Activated CD4-positive, alpha-beta T cell treated with anti-CD3 and anti-CD28 coated beads for 1 hour (primary cell): ENCODE results near the gene CD59.
"Not testable (repeated sequence)": the region's sequence is repeated elsewhere in the genome, so short reads cannot be mapped to it uniquely, and the experiment has no call there.

Experiments
- DNase-seq: peaks from one replicate; pipeline ENCODE4 v3.0.0-alpha.2; 2020

The CD59 gene

GRCh38 chr11:33692541-33692940, 43.7 kb downstream of the CD59 start:
- DNase-seq: no peak

GRCh38 chr11:33692013-33692504, 44.2 kb downstream of the CD59 start:
- no peak for DNase-seq

GRCh38 chr11:33691066-33691864, 45.0 kb downstream of the CD59 start:
- no peak for DNase-seq

- no peak for DNase-seq
Measured at GRCh38 chr11:33690290-33691065, 45.7 kb downstream of the CD59 start.

- no peak for DNase-seq
Measured at GRCh38 chr11:33689501-33689900, 46.7 kb downstream of the CD59 start.

GRCh38 chr11:33689085-33689484, 47.1 kb downstream of the CD59 start:
- no peak for DNase-seq

- DNase-seq: no peak
Measured at GRCh38 chr11:33687733-33688479, 48.3 kb downstream of the CD59 start.

GRCh38 chr11:33685082-33685481, 51.1 kb downstream of the CD59 start:
- DNase-seq: no peak

- no peak for DNase-seq
Measured at GRCh38 chr11:33684003-33684706, 52.1 kb downstream of the CD59 start.

- DNase-seq: no peak
Measured at GRCh38 chr11:33682446-33682845, 53.8 kb downstream of the CD59 start.

- DNase-seq: no peak
Measured at GRCh38 chr11:33682019-33682418, 54.2 kb downstream of the CD59 start.

GRCh38 chr11:33678616-33679015, 57.6 kb downstream of the CD59 start:
- DNase-seq: not testable (repeated sequence)

GRCh38 chr11:33674035-33674814, 62.0 kb downstream of the CD59 start:
- DNase-seq: no peak

GRCh38 chr11:33672273-33672672, 64.0 kb downstream of the CD59 start:
- no peak for DNase-seq

GRCh38 chr11:33670250-33671011, 65.8 kb downstream of the CD59 start:
- DNase-seq: no peak

GRCh38 chr11:33669598-33670249, 66.5 kb downstream of the CD59 start:
- no peak for DNase-seq

- no peak for DNase-seq
Measured at GRCh38 chr11:33668951-33669596, 67.1 kb downstream of the CD59 start.

- no peak for DNase-seq
Measured at GRCh38 chr11:33668468-33668825, 67.8 kb downstream of the CD59 start.

GRCh38 chr11:33667819-33668467, 68.3 kb downstream of the CD59 start:
- no peak for DNase-seq
